Measurements from ENCODE around the gene ACD.

DNA sequence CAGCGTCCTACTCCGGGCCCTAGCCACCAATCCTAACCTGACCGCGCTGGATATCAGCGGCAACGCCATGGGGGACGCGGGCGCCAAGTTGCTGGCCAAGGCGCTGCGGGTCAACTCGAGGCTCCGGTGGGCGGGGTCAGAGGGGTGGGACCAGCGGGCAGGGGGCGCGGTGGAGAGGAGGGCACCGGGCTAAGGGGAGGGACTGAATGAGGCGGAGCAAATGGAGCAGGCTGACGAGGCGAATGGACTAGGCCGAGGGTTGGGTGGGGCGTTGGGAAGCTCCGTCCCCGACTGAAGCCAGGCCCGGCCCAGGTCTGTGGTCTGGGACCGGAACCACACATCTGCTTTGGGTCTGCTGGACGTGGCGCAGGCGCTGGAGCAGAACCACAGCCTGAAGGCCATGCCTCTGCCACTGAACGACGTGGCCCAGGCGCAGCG lies 10.5 kb downstream of the ACD start:
- TF ChIP-seq, protein P1, sequence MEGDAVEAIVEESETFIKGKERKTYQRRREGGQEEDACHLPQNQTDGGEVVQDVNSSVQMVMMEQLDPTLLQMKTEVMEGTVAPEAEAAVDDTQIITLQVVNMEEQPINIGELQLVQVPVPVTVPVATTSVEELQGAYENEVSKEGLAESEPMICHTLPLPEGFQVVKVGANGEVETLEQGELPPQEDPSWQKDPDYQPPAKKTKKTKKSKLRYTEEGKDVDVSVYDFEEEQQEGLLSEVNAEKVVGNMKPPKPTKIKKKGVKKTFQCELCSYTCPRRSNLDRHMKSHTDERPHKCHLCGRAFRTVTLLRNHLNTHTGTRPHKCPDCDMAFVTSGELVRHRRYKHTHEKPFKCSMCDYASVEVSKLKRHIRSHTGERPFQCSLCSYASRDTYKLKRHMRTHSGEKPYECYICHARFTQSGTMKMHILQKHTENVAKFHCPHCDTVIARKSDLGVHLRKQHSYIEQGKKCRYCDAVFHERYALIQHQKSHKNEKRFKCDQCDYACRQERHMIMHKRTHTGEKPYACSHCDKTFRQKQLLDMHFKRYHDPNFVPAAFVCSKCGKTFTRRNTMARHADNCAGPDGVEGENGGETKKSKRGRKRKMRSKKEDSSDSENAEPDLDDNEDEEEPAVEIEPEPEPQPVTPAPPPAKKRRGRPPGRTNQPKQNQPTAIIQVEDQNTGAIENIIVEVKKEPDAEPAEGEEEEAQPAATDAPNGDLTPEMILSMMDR (IDR thresholded peaks at IDR 0.05): no peak
- TF ChIP-seq POLR2A (IDR thresholded peaks at IDR 0.05): no peak

Data from gastroesophageal sphincter (tissue), 3 donors.